Brain microvascular endothelial cell (primary cell): Measurements from ENCODE around the gene SUMO1.
"Not testable (repeated sequence)": the region's sequence is repeated elsewhere in the genome, so short reads cannot be mapped to it uniquely, and the experiment has no call there.

Source experiments
- DNase-seq: peaks from one replicate; pipeline ENCODE4 v3.0.0-alpha.2; 2020
- H3K27ac ChIP-seq: fragments of 250-450 bp; sonication (Bioruptor Pico); 2 replicates; pipeline ENCODE4 v1.5.1; 2020; ENCODE audit warnings: mild to moderate bottlenecking, moderate library complexity
- H3K27me3 ChIP-seq: fragments of 250-450 bp; sonication (Bioruptor Pico); replicated peaks from 2 replicates; pipeline ENCODE4 v1.5.1; 2020; ENCODE audit warnings: mild to moderate bottlenecking
- H3K36me3 ChIP-seq: fragments of 250-450 bp; sonication (Bioruptor Pico); replicated peaks from 2 replicates; pipeline ENCODE4 v1.5.1; 2020; ENCODE audit warnings: mild to moderate bottlenecking
- H3K4me3 ChIP-seq: 2 replicates; pipeline ENCODE4 v1.5.1; 2011; ENCODE audit warnings: low read depth, mild to moderate bottlenecking, control low read depth, low read length, moderate library complexity
- CTCF ChIP-seq: IDR thresholded peaks from 2 replicates; pipeline ENCODE4 v1.5.1; 2011; ENCODE audit warnings: low read depth, mild to moderate bottlenecking, moderate library complexity, low read length, control low read depth, inconsistent platforms; ENCODE audit errors: missing control alignments
- in situ Hi-C: cut with HindIII; loops from 2 replicates; pipeline ENCODE4 v1.10.0; 2017; ENCODE audit warnings: low sequenced_read_pairs, low pct_ligation_motif_present

Gene SUMO1

GRCh38 chr2:202249521-202250253, 11.3 kb upstream of the SUMO1 start:
- H3K4me3 ChIP-seq, result no peak overlapping the region
- H3K36me3 ChIP-seq, result no peaks in the 10 kb centered on the region
- H3K27ac ChIP-seq, result no peak overlapping the region
- no peak for TF ChIP-seq CTCF
- in situ Hi-C loops, result no loop called here
- no peak for DNase-seq
- no peaks in the 10 kb centered on the region for H3K27me3 ChIP-seq

- in situ Hi-C loops, H3K27me3 ChIP-seq, H3K4me3 ChIP-seq, DNase-seq, H3K36me3 ChIP-seq, H3K27ac ChIP-seq: not testable (repeated sequence)
These were observed 9.3 kb upstream of the SUMO1 start for GRCh38 chr2:202247710-202248109.

GRCh38 chr2:202237787-202238233, 587 bp downstream of the SUMO1 start:
- H3K27ac ChIP-seq, result peak overlapping the region; percentile 49
- TF ChIP-seq CTCF, result peak; percentile 9
- peak overlapping the region; percentile 77 for H3K4me3 ChIP-seq
- in situ Hi-C loops, result no loop called here
- peak; percentile 48 for DNase-seq
- no peaks in the 10 kb centered on the region for H3K27me3 ChIP-seq
- H3K36me3 ChIP-seq, result no peaks in the 10 kb centered on the region

- Histone ChIP-seq H3K4me3 (no peak overlapping the region), H3K27me3 (no peaks in the 10 kb centered on the region), H3K27ac (no peak overlapping the region), H3K36me3 (peaks cover 4% of the 10 kb centered on the region)
- TF ChIP-seq CTCF, result no peak
- DNase-seq, result peak; percentile 45
- in situ Hi-C loops, result no loop called here
These were observed 16.5 kb downstream of the SUMO1 start for GRCh38 chr2:202221873-202222272.

GRCh38 chr2:202215179-202215578, 23.2 kb downstream of the SUMO1 start:
- Histone ChIP-seq H3K36me3 (peaks cover 12% of the 10 kb centered on the region), H3K27me3 (no peaks in the 10 kb centered on the region), H3K4me3 (no peak overlapping the region), H3K27ac (no peak overlapping the region)
- TF ChIP-seq CTCF, result no peak
- DNase-seq, result no peak
- in situ Hi-C loops, result no loop called here

- in situ Hi-C loops, result no loop called here
- no peaks in the 10 kb centered on the region for H3K27me3 ChIP-seq
- no peak overlapping the region for H3K27ac ChIP-seq
- peaks cover 23% of the 10 kb centered on the region for H3K36me3 ChIP-seq
- DNase-seq, result no peak
- H3K4me3 ChIP-seq, result no peak overlapping the region
- TF ChIP-seq CTCF, result no peak
These were observed 29.9 kb downstream of the SUMO1 start for GRCh38 chr2:202208526-202208925.
